K562 (cell line): ENCODE measurements around the gene PCP2. TPM values are rescaled to one million over a fixed set of nuclear protein-coding genes. Genes with fewer than 3 reads are reported as not detected.

Source experiments
- ARID3B ChIP-seq: fragments of 250-450 bp; sonication (Bioruptor Pico); IDR thresholded peaks from 2 replicates; pipeline ENCODE4 v1.4.0; 2020; ENCODE audit warnings: borderline replicate concordance
- CEBPG ChIP-seq, 3 experiments: fragments of 200-800 bp in 1 of 3; sonication (Bioruptor generic) in 1 of 3; sonication (generic) in 1 of 3; formaldehyde crosslinking in 1 of 3; IDR thresholded peaks in 2 of 3; conservative IDR thresholded peaks in 1 of 3; 2 replicates each; pipeline versions ENCODE4 v1.6.1 to v1.8.0; 2016 to 2022; ENCODE audit warnings: missing compliant biosample characterization in 2 of 3, missing genetic modification characterization in 2 of 3, mild to moderate bottlenecking in 1 of 3, missing genetic modification reagents in 1 of 3
- COPS2 ChIP-seq: fragments of 450-650 bp; conservative IDR thresholded peaks from 2 replicates; pipeline ENCODE4 v1.6.1; 2016; ENCODE audit warnings: mild to moderate bottlenecking, moderate library complexity
- MCM5 ChIP-seq: fragments of 450-650 bp; IDR thresholded peaks from 2 replicates; pipeline ENCODE4 v1.6.1; 2016; ENCODE audit warnings: low read depth
- PKNOX1 ChIP-seq: fragments of 450-650 bp; IDR thresholded peaks from 2 replicates; pipeline ENCODE4 v1.6.1; 2016
- REST ChIP-seq, 2 experiments: fragments of 450-650 bp; formaldehyde crosslinking in 1 of 2; IDR thresholded peaks; 2 replicates each; pipeline versions ENCODE4 v1.4.0 to v1.6.1; 2014 to 2020; ENCODE audit warnings: mild to moderate bottlenecking in 2 of 2, borderline replicate concordance in 1 of 2, low read depth in 1 of 2
- RFX5 ChIP-seq: IDR thresholded peaks from 2 replicates; pipeline ENCODE4 v1.6.1; 2011; ENCODE audit warnings: low read depth, mild to moderate bottlenecking, improper control_type of control experiment, low read length
- RNF2 ChIP-seq: sonication (generic); IDR thresholded peaks from 2 replicates; pipeline ENCODE4 v1.6.1; 2016
- ZNF431 ChIP-seq: sonication (generic); formaldehyde crosslinking; IDR thresholded peaks from 2 replicates; pipeline ENCODE4 v1.8.0; 2022; ENCODE audit warnings: mild to moderate bottlenecking, missing genetic modification reagents
- ZNF512 ChIP-seq: IDR thresholded peaks from 2 replicates; pipeline ENCODE4 v1.6.1; 2016; ENCODE audit warnings: missing genetic modification characterization, missing compliant biosample characterization
- ZNF551 ChIP-seq: fragments of 250-450 bp; sonication (Bioruptor Pico); IDR thresholded peaks from 2 replicates; pipeline ENCODE4 v1.5.0; 2021; ENCODE audit warnings: mild to moderate bottlenecking, moderate library complexity
- polyA plus RNA-seq, 8 experiments: library from polyadenylated mRNA; depleted of rRNA in 4 of 8; stranded (reverse) in 5 of 8; unstranded in 3 of 8; fragments of >200 nt; fragmentation: Nextera tagmentation in 2 of 8; fragmentation: Illumina TruSeq in 1 of 8; extraction: Ambion mirVana in 2 of 8; extraction: Trizol in 1 of 8; gene quantifications; 2 replicates each; pipeline versions ENCODE4 v1.2.1 to v1.2.3, GENCODE V29; 2011 to 2014; ENCODE audit warnings: inconsistent platforms in 1 of 8, missing spikeins in 1 of 8
- total RNA-seq, 7 experiments: library from RNA; depleted of rRNA in 6 of 7; stranded (reverse); fragments of >200 nt in 6 of 7; fragmentation: Illumina TruSeq in 2 of 7; extraction: Trizol in 2 of 7; gene quantifications; 2 replicates each; pipeline versions ENCODE4 v1.2.1 to v1.2.3, GENCODE V29; 2011 to 2021; ENCODE audit warnings: low replicate concordance in 1 of 7

The PCP2 gene
- total and polyA plus RNA-seq, 9 of the 15 experiments (the other 6 are each of a cell fraction or from before 2014, with no cell fraction given): 0.17 to 1.3 (median 0.49) TPM; not detected in 3

GRCh38 chr19:7657131-7657751 lies 23.7 kb upstream of the PCP2 start (continued):
- TF ChIP-seq REST (IDR thresholded peaks at IDR 0.05; ENCODE audit: borderline replicate concordance): no peak
- no peak for TF ChIP-seq REST (CRISPR knock-in tag; IDR thresholded peaks at IDR 0.05; ENCODE audit: low read depth)
- peak; percentile 69 for TF ChIP-seq PKNOX1
- TF ChIP-seq CEBPG (CRISPR knock-in tag; IDR thresholded peaks at IDR 0.05): peak; percentile 48
- TF ChIP-seq CEBPG (tag; conservative IDR thresholded peaks at IDR 0.05 in 1 of 2, IDR thresholded peaks at IDR 0.05 in 1 of 2): peak; percentile 46 to 76; a peak in 3 of 4 replicates
- TF ChIP-seq RFX5: no peak
- TF ChIP-seq ZNF512 (tag): no peak
- no peak for TF ChIP-seq ZNF551 (CRISPR knock-in tag)
- TF ChIP-seq MCM5: no peak
- TF ChIP-seq ARID3B (CRISPR knock-in tag): no peak
- TF ChIP-seq RNF2: no peak
- TF ChIP-seq COPS2: no peak
- no peak for TF ChIP-seq ZNF431
